ENCODE results near the gene CASK. TPM values are rescaled to one million over a fixed set of nuclear protein-coding genes. Genes with fewer than 3 reads are reported as not detected.

Gene CASK
- total RNA-seq, 2 donors from 2014 or later = 15.0 to 17.0 TPM

- Histone ChIP-seq H3K27ac (no peak overlapping the region), H3K27me3 (no peaks in the 10 kb centered on the region), H3K4me3 (no peak overlapping the region), H3K9me3 (no peaks in the 10 kb centered on the region), H3K4me1 (no peaks in the 10 kb centered on the region), H3K36me3 (no peaks in the 10 kb centered on the region)
- no peak for TF ChIP-seq CTCF (IDR thresholded peaks at IDR 0.05)
- no peak for DNase-seq (ENCODE audit: low spot score)
These were observed 250.7 kb downstream of the CASK start for GRCh38 chrX:41672643-41673042.

GRCh38 chrX:41671082-41671481 is 252.3 kb downstream of the CASK start:
- Histone ChIP-seq H3K36me3 (no peaks in the 10 kb centered on the region), H3K27ac (no peak overlapping the region)
- no peak for DNase-seq (ENCODE audit: low spot score)

GRCh38 chrX:41670112-41670511 is 253.2 kb downstream of the CASK start:
- Histone ChIP-seq H3K4me3 (no peak overlapping the region), H3K36me3 (no peaks in the 10 kb centered on the region), H3K27me3 (no peaks in the 10 kb centered on the region), H3K9me3 (no peaks in the 10 kb centered on the region), H3K27ac (no peak overlapping the region), H3K4me1 (no peaks in the 10 kb centered on the region)
- no peak for TF ChIP-seq CTCF (IDR thresholded peaks at IDR 0.05)
- DNase-seq (ENCODE audit: low spot score) = no peak

More at GRCh38 chrX:41671082-41671481, 252.3 kb downstream of the CASK start:
- H3K27me3 ChIP-seq = no peaks in the 10 kb centered on the region
- no peaks in the 10 kb centered on the region for H3K4me1 ChIP-seq
- H3K4me3 ChIP-seq = no peak overlapping the region
- TF ChIP-seq CTCF (IDR thresholded peaks at IDR 0.05) = no peak
- no peaks in the 10 kb centered on the region for H3K9me3 ChIP-seq

GRCh38 chrX:41667631-41668030 is 255.7 kb downstream of the CASK start:
- Histone ChIP-seq H3K27me3 (no peaks in the 10 kb centered on the region), H3K9me3 (no peaks in the 10 kb centered on the region), H3K4me1 (no peaks in the 10 kb centered on the region), H3K4me3 (no peak overlapping the region), H3K36me3 (no peaks in the 10 kb centered on the region), H3K27ac (no peak overlapping the region)
- TF ChIP-seq CTCF (IDR thresholded peaks at IDR 0.05) = no peak
- no peak for DNase-seq (ENCODE audit: low spot score)

- H3K27ac ChIP-seq = no peak overlapping the region
- TF ChIP-seq CTCF (IDR thresholded peaks at IDR 0.05) = no peak
- no peaks in the 10 kb centered on the region for H3K36me3 ChIP-seq
- H3K4me3 ChIP-seq = no peak overlapping the region
- H3K9me3 ChIP-seq = no peaks in the 10 kb centered on the region
- no peak for DNase-seq (ENCODE audit: low spot score)
- no peaks in the 10 kb centered on the region for H3K27me3 ChIP-seq
- no peaks in the 10 kb centered on the region for H3K4me1 ChIP-seq
These were observed 257.1 kb downstream of the CASK start for GRCh38 chrX:41666251-41666650.

- no peak overlapping the region for H3K27ac ChIP-seq
- H3K36me3 ChIP-seq = no peaks in the 10 kb centered on the region
- no peak for TF ChIP-seq CTCF (IDR thresholded peaks at IDR 0.05)
- no peak overlapping the region for H3K4me3 ChIP-seq
- no peak for DNase-seq (ENCODE audit: low spot score)
- no peaks in the 10 kb centered on the region for H3K9me3 ChIP-seq
- H3K4me1 ChIP-seq = no peaks in the 10 kb centered on the region
- H3K27me3 ChIP-seq = no peaks in the 10 kb centered on the region
These were observed 257.7 kb downstream of the CASK start for GRCh38 chrX:41665686-41666085.
